ENCODE results near the gene GPR155. TPM values are rescaled to one million over a fixed set of nuclear protein-coding genes. Genes with fewer than 3 reads are reported as not detected.

GPR155 gene
- total RNA-seq, 4 donors from 2014 or later, result 1.8 to 48.7 (median 3.2) TPM

- Histone ChIP-seq H3K4me3 (no peak overlapping the region), H3K9me3 (no peaks in the 10 kb centered on the region), H3K27ac (no peak overlapping the region), H3K4me1 (no peaks in the 10 kb centered on the region), H3K27me3 (no peaks in the 10 kb centered on the region), H3K36me3 (peaks cover 0 to 8% (median 0%) of the 10 kb centered on the region in 3 donors)
- no peak for DNase-seq
- TF ChIP-seq POLR2A (IDR thresholded peaks at IDR 0.05), result no peak
- TF ChIP-seq, protein P1, sequence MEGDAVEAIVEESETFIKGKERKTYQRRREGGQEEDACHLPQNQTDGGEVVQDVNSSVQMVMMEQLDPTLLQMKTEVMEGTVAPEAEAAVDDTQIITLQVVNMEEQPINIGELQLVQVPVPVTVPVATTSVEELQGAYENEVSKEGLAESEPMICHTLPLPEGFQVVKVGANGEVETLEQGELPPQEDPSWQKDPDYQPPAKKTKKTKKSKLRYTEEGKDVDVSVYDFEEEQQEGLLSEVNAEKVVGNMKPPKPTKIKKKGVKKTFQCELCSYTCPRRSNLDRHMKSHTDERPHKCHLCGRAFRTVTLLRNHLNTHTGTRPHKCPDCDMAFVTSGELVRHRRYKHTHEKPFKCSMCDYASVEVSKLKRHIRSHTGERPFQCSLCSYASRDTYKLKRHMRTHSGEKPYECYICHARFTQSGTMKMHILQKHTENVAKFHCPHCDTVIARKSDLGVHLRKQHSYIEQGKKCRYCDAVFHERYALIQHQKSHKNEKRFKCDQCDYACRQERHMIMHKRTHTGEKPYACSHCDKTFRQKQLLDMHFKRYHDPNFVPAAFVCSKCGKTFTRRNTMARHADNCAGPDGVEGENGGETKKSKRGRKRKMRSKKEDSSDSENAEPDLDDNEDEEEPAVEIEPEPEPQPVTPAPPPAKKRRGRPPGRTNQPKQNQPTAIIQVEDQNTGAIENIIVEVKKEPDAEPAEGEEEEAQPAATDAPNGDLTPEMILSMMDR (IDR thresholded peaks at IDR 0.05), result no peak
Observed at GRCh38 chr2:174449033-174449432, 37.8 kb downstream of the GPR155 start.

DNA sequence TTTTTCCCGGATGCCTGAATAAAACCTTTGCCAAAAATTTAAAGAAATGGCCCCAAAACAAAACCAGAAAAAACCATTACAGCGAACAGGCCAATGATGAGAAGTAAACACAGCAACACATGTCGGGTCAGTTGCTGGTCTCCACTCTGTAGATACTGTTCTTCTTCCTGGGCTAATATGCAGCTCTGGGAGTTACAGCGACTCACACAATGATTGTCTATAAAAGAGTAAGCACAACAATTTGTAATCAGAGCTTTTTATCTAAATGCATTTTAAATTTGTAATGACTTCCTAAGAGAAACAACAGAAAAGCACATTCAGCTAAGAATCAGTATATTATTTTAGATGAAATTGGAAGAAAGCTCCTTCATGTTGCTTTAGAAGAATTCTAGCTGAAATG lies 40.3 kb downstream of the GPR155 start:
- H3K4me3 ChIP-seq, result no peak overlapping the region
- TF ChIP-seq POLR2A (IDR thresholded peaks at IDR 0.05), result no peak
- TF ChIP-seq, protein P1 (IDR thresholded peaks at IDR 0.05), result no peak
- H3K27me3 ChIP-seq, result no peaks in the 10 kb centered on the region
- H3K36me3 ChIP-seq, result no peaks in the 10 kb centered on the region
- no peak overlapping the region for H3K27ac ChIP-seq
- no peaks in the 10 kb centered on the region for H3K9me3 ChIP-seq
- no peak for DNase-seq
- H3K4me1 ChIP-seq, result no peaks in the 10 kb centered on the region

- H3K9me3 ChIP-seq, result no peaks in the 10 kb centered on the region
Observed at GRCh38 chr2:174445248-174445647, 41.6 kb downstream of the GPR155 start.

GRCh38 chr2:174444761-174445160 lies 42.1 kb downstream of the GPR155 start:
- TF ChIP-seq, protein P1 (IDR thresholded peaks at IDR 0.05), result no peak
- no peak for TF ChIP-seq POLR2A (IDR thresholded peaks at IDR 0.05)
- DNase-seq, result no peak
- no peak overlapping the region for H3K4me3 ChIP-seq
- H3K27ac ChIP-seq, result no peak overlapping the region
- H3K27me3 ChIP-seq, result no peaks in the 10 kb centered on the region
- H3K4me1 ChIP-seq, result no peaks in the 10 kb centered on the region
- H3K9me3 ChIP-seq, result no peaks in the 10 kb centered on the region
- H3K36me3 ChIP-seq, result no peaks in the 10 kb centered on the region

More at GRCh38 chr2:174445248-174445647, 41.6 kb downstream of the GPR155 start:
- H3K27me3 ChIP-seq, result no peaks in the 10 kb centered on the region
- no peak for DNase-seq
- no peak overlapping the region for H3K4me3 ChIP-seq
- no peak overlapping the region for H3K27ac ChIP-seq
- H3K36me3 ChIP-seq, result no peaks in the 10 kb centered on the region
- TF ChIP-seq POLR2A (IDR thresholded peaks at IDR 0.05), result no peak
- TF ChIP-seq, protein P1 (IDR thresholded peaks at IDR 0.05), result no peak
- no peaks in the 10 kb centered on the region for H3K4me1 ChIP-seq

- DNase-seq, result no peak
- Histone ChIP-seq H3K4me3 (no peak overlapping the region), H3K36me3 (no peaks in the 10 kb centered on the region), H3K27ac (no peak overlapping the region), H3K4me1 (no peaks in the 10 kb centered on the region), H3K27me3 (no peaks in the 10 kb centered on the region), H3K9me3 (no peaks in the 10 kb centered on the region)
- TF ChIP-seq, protein P1 (IDR thresholded peaks at IDR 0.05), result no peak
- no peak for TF ChIP-seq POLR2A (IDR thresholded peaks at IDR 0.05)
Observed at GRCh38 chr2:174442546-174443510, 44.0 kb downstream of the GPR155 start.

All from Peyer's patch (tissue), 4 donors.